Esophagus muscularis mucosa (tissue), 3 donors: Measurements from ENCODE around the gene USP19.

Experiments
- POLR2A ChIP-seq: fragments of 450-650 bp; IDR thresholded peaks from one replicate; pipeline ENCODE4 v1.6.1; 2017; ENCODE audit warnings: antibody characterized with exemption, moderate library complexity, mild to moderate bottlenecking, low read depth
- TF ChIP-seq, protein P1 (sequence below), 3 experiments: fragments of 200-600 bp in 2 of 3; fragments of 450-650 bp in 1 of 3; sonication (generic) in 2 of 3; IDR thresholded peaks; one replicate each; pipeline ENCODE4 v1.5.1; 2017 to 2019; ENCODE audit warnings: antibody characterized with exemption in 3 of 3, mild to moderate bottlenecking in 2 of 3, moderate library complexity in 1 of 3

DNA sequence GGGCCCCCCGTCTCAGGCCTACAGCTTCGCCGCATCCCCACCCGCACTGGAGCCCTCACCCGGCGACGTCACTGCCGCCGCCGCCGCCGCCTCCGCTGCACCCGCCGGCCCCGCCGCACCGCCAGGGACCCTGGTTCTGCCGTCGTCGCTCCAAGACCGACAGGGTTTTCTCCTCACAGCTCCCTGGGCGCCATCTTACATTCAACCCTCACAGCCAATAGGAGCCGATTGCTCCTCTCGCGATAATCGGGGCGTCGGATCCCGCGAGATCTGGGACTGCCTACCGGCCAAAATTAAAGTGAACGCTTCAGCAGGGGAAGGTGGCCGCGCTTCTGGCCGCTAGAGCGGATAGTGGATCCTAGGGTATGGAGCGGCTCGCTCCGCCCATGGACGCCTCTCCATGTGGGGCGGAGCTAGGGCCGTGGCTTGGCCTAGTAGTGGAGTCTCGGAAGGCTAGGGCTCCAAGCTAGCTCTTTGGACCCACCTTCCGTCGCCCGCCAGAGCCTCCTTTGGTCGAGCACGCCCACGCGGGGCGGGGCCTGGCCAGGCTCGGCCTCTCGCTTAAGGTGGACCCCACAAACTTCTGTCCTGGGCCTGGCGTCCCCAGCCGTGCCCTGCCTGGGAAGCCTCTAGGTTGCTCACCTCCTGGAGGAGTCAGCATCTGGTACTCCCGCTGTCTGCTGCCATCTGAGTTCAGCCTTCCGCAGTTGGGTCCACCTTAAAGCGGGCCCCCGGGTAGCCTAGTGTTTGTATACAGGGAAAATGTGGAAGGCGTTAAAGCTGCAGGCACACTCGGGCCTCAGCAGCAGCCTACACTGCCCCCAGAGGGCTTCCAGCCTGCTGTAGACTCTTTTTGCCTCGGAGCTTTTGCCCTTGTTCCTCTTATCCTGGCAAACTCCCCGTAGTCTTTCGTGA lies 26.5 kb downstream of the USP19 start, which contains the start of gene QRICH1:
- TF ChIP-seq, protein P1, sequence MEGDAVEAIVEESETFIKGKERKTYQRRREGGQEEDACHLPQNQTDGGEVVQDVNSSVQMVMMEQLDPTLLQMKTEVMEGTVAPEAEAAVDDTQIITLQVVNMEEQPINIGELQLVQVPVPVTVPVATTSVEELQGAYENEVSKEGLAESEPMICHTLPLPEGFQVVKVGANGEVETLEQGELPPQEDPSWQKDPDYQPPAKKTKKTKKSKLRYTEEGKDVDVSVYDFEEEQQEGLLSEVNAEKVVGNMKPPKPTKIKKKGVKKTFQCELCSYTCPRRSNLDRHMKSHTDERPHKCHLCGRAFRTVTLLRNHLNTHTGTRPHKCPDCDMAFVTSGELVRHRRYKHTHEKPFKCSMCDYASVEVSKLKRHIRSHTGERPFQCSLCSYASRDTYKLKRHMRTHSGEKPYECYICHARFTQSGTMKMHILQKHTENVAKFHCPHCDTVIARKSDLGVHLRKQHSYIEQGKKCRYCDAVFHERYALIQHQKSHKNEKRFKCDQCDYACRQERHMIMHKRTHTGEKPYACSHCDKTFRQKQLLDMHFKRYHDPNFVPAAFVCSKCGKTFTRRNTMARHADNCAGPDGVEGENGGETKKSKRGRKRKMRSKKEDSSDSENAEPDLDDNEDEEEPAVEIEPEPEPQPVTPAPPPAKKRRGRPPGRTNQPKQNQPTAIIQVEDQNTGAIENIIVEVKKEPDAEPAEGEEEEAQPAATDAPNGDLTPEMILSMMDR (IDR thresholded peaks at IDR 0.05), result peak; percentile 41 to 59 (median 49)
- peak; percentile 61 for TF ChIP-seq POLR2A
